CD14-positive monocyte (primary cell): Measurements from ENCODE around the gene AGAP1. TPM values are rescaled to one million over a fixed set of nuclear protein-coding genes. Genes with fewer than 3 reads are reported as not detected.

Experiments
- DNase-seq, 3 donors: peaks; one replicate each; pipeline ENCODE4 v3.0.0-alpha.2; 2011 to 2022
- H2AFZ ChIP-seq: 2 replicates; pipeline ENCODE4 v1.6.0; 2012; ENCODE audit warnings: mild to moderate bottlenecking, low read depth, low read length, inconsistent platforms; ENCODE audit not compliant: insufficient read depth, poor library complexity, severe bottlenecking
- H3K27ac ChIP-seq, 2 donors: 1 replicate in 1 of 2; 2 replicates in 1 of 2; pipeline ENCODE4 v1.5.1; 2012 to 2013; ENCODE audit warnings: low read length in 2 of 2, control low read depth in 1 of 2, inconsistent platforms in 1 of 2, low read depth in 1 of 2, mild to moderate bottlenecking in 1 of 2
- H3K27me3 ChIP-seq, 2 donors: one replicate each; pipeline versions ENCODE4 v1.6.0 to v1.6.1; 2011 to 2013; ENCODE audit warnings: low read length in 2 of 2; ENCODE audit not compliant: control insufficient read depth in 2 of 2, insufficient read depth in 2 of 2
- H3K36me3 ChIP-seq, 2 donors: replicated peaks in 1 of 2; 1 replicate in 1 of 2; 2 replicates in 1 of 2; pipeline versions ENCODE4 v1.5.1 to v1.6.1; 2012 to 2013; ENCODE audit warnings: low read length in 2 of 2, control low read depth in 1 of 2, inconsistent platforms in 1 of 2, mild to moderate bottlenecking in 1 of 2; ENCODE audit not compliant: insufficient read depth in 2 of 2, control insufficient read depth in 1 of 2
- H3K4me1 ChIP-seq, 2 donors: 1 replicate in 1 of 2; 2 replicates in 1 of 2; pipeline versions ENCODE4 v1.5.1 to v1.6.1; 2012 to 2013; ENCODE audit warnings: low read length in 2 of 2, control low read depth in 1 of 2, inconsistent platforms in 1 of 2, mild to moderate bottlenecking in 1 of 2, moderate library complexity in 1 of 2; ENCODE audit not compliant: insufficient read depth in 2 of 2, control insufficient read depth in 1 of 2
- H3K4me2 ChIP-seq: replicated peaks from 2 replicates; pipeline ENCODE3; 2012; ENCODE audit warnings: low read length, moderate library complexity, mild to moderate bottlenecking; ENCODE audit not compliant: poor library complexity, severe bottlenecking; ENCODE audit errors: extremely low read depth
- H3K4me3 ChIP-seq, 3 experiments: fragments of 200-600 bp in 1 of 3; sonication (generic) in 1 of 3; replicated peaks in 1 of 3; 1 replicate in 2 of 3; 2 replicates in 1 of 3; pipeline ENCODE4 v1.5.1; 2011 to 2013; ENCODE audit warnings: low read length in 3 of 3, mild to moderate bottlenecking in 3 of 3, control low read depth in 2 of 3, low read depth in 2 of 3, inconsistent platforms in 1 of 3, moderate library complexity in 1 of 3
- H3K79me2 ChIP-seq: 2 replicates; pipeline ENCODE4 v1.6.0; 2012; ENCODE audit warnings: mild to moderate bottlenecking, control low read depth, inconsistent platforms, low read length, moderate library complexity; ENCODE audit not compliant: insufficient read depth
- H3K9ac ChIP-seq: 2 replicates; pipeline ENCODE4 v1.6.0; 2017; ENCODE audit warnings: low read length, mild to moderate bottlenecking; ENCODE audit not compliant: insufficient read depth, poor library complexity, severe bottlenecking
- H3K9me3 ChIP-seq, 2 donors: replicated peaks in 1 of 2; 1 replicate in 1 of 2; 2 replicates in 1 of 2; pipeline versions ENCODE4 v1.5.1 to v1.6.1; 2012 to 2013; ENCODE audit warnings: low read length in 2 of 2, control low read depth in 1 of 2; ENCODE audit not compliant: control insufficient read depth in 1 of 2, insufficient read depth in 1 of 2
- H4K20me1 ChIP-seq: 2 replicates; pipeline ENCODE4 v1.6.0; 2012; ENCODE audit warnings: mild to moderate bottlenecking, low read length, control low read depth, moderate library complexity; ENCODE audit not compliant: insufficient read depth
- H3K27ac Mint-ChIP-seq, 7 donors: one replicate each; pipeline ENCODE4 v1.8.0; 2020; ENCODE audit warnings: mild to moderate bottlenecking in 7 of 7, mixed read lengths in 7 of 7, moderate library complexity in 6 of 7, inconsistent platforms in 2 of 7
- H3K27me3 Mint-ChIP-seq, 3 donors: one replicate each; pipeline ENCODE4 v1.8.0; 2021 to 2022; ENCODE audit warnings: low read depth in 3 of 3, mild to moderate bottlenecking in 3 of 3, mixed read lengths in 3 of 3, moderate library complexity in 3 of 3, inconsistent platforms in 1 of 3
- H3K36me3 Mint-ChIP-seq, 2 donors: one replicate each; pipeline ENCODE4 v1.8.0; 2020; ENCODE audit warnings: mixed read lengths in 2 of 2, inconsistent platforms in 1 of 2, mild to moderate bottlenecking in 1 of 2
- H3K4me1 Mint-ChIP-seq: one replicate; pipeline ENCODE4 v1.8.0; 2020; ENCODE audit warnings: mild to moderate bottlenecking, mixed read lengths
- H3K4me3 Mint-ChIP-seq, 2 donors: one replicate each; pipeline ENCODE4 v1.8.0; 2020; ENCODE audit warnings: mild to moderate bottlenecking in 2 of 2, mixed read lengths in 2 of 2, moderate library complexity in 1 of 2
- H3K9me3 Mint-ChIP-seq, 7 donors: one replicate each; pipeline ENCODE4 v1.8.0; 2020 to 2022; ENCODE audit warnings: mixed read lengths in 7 of 7, mild to moderate bottlenecking in 6 of 7, moderate library complexity in 6 of 7, inconsistent platforms in 2 of 7
- CTCF ChIP-seq: fragments of 200-600 bp; IDR thresholded peaks from one replicate; pipeline ENCODE4 v1.8.0; 2022; ENCODE audit warnings: antibody characterized with exemption, mild to moderate bottlenecking
- WGBS: methylation state at CpG from one replicate; pipeline ENCODE4 v1.1.5; 2013; ENCODE audit warnings: missing lambda C conversion rate; ENCODE audit not compliant: insufficient coverage; 5-methylcytosine and 5-hydroxymethylcytosine counted together
- intact Hi-C, 2 donors: fragments of 100-400 bp; cut with micrococcal nuclease; formaldehyde crosslinking; loops; one replicate each; pipeline versions ENCODE4 v1.15.0 to v1.15.1; 2023
- polyA plus RNA-seq, 3 donors: library from polyadenylated mRNA; depleted of rRNA in 1 of 3; unstranded in 2 of 3; stranded (reverse) in 1 of 3; fragments of 300-500 nt in 2 of 3; fragments of >200 nt in 1 of 3; fragmentation: Illumina TruSeq in 2 of 3; gene quantifications; 1 replicate in 2 of 3; 2 replicates in 1 of 3; pipeline ENCODE4 v1.2.3, GENCODE V29; 2012 to 2021

Gene AGAP1
- polyA plus RNA-seq, 3 donors, result 0.12 TPM; not detected in 2

GRCh38 chr2:235911633-235912233 lies 417.9 kb downstream of the AGAP1 start:
- WGBS, result 94% methylated on average over 5 of the region's 10 CpGs
- no peaks in the 10 kb centered on the region for H4K20me1 ChIP-seq
- H3K27me3 ChIP-seq, result no peaks in the 10 kb centered on the region
- H3K27ac ChIP-seq, result no peak overlapping the region
- no peaks in the 10 kb centered on the region for H3K4me1 ChIP-seq
- no peaks in the 10 kb centered on the region for H3K36me3 ChIP-seq
- H3K27ac Mint-ChIP-seq, result no peak overlapping the region
- H3K4me2 ChIP-seq, result no peak overlapping the region
- no peak for TF ChIP-seq CTCF
- H3K9me3 ChIP-seq, result peaks cover 0 to 7% of the 10 kb centered on the region in 2 donors
- no peaks in the 10 kb centered on the region for H3K4me1 Mint-ChIP-seq
- H3K9me3 Mint-ChIP-seq, result peaks cover 0 to 13% (median 3%) of the 10 kb centered on the region in 7 donors
- H2AFZ ChIP-seq, result no peak overlapping the region
- peaks cover 1 to 6% (median 2%) of the 10 kb centered on the region in 3 donors for H3K27me3 Mint-ChIP-seq
- no peak overlapping the region for H3K9ac ChIP-seq
- no peak overlapping the region for H3K4me3 ChIP-seq
- no peak for DNase-seq
- H3K36me3 Mint-ChIP-seq, result no peaks in the 10 kb centered on the region
- no peaks in the 10 kb centered on the region for H3K79me2 ChIP-seq
- no peak overlapping the region for H3K4me3 Mint-ChIP-seq
- intact Hi-C loops, result no loop called here

GRCh38 chr2:235914756-235915155 lies 420.9 kb downstream of the AGAP1 start:
- H2AFZ ChIP-seq, result no peak overlapping the region
- H3K36me3 ChIP-seq, result no peaks in the 10 kb centered on the region
- no peak for TF ChIP-seq CTCF
- no peak overlapping the region for H3K4me3 Mint-ChIP-seq
- peaks cover 3 to 7% of the 10 kb centered on the region in 2 donors for H3K9me3 ChIP-seq
- no peaks in the 10 kb centered on the region for H3K4me1 ChIP-seq
- no peak overlapping the region for H3K4me3 ChIP-seq
- peaks cover 0 to 6% (median 2%) of the 10 kb centered on the region in 3 donors for H3K27me3 Mint-ChIP-seq
- H3K4me2 ChIP-seq, result no peak overlapping the region
- H3K36me3 Mint-ChIP-seq, result no peaks in the 10 kb centered on the region
- no peaks in the 10 kb centered on the region for H4K20me1 ChIP-seq
- DNase-seq, result no peak
- intact Hi-C loops, result no loop called here
- WGBS, result 100% methylated on average over 3 of the region's 9 CpGs
- H3K9ac ChIP-seq, result no peak overlapping the region
- no peaks in the 10 kb centered on the region for H3K27me3 ChIP-seq
- no peak overlapping the region for H3K27ac ChIP-seq
- no peaks in the 10 kb centered on the region for H3K79me2 ChIP-seq
- no peak overlapping the region for H3K27ac Mint-ChIP-seq
- no peaks in the 10 kb centered on the region for H3K4me1 Mint-ChIP-seq
- peaks cover 0 to 12% (median 3%) of the 10 kb centered on the region in 7 donors for H3K9me3 Mint-ChIP-seq
